ENCODE results near the gene ADM2.
"Not testable (repeated sequence)": the region's sequence is repeated elsewhere in the genome, so short reads cannot be mapped to it uniquely, and the experiment has no call there.

ADM2 gene, protein sequence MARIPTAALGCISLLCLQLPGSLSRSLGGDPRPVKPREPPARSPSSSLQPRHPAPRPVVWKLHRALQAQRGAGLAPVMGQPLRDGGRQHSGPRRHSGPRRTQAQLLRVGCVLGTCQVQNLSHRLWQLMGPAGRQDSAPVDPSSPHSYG

DNA sequence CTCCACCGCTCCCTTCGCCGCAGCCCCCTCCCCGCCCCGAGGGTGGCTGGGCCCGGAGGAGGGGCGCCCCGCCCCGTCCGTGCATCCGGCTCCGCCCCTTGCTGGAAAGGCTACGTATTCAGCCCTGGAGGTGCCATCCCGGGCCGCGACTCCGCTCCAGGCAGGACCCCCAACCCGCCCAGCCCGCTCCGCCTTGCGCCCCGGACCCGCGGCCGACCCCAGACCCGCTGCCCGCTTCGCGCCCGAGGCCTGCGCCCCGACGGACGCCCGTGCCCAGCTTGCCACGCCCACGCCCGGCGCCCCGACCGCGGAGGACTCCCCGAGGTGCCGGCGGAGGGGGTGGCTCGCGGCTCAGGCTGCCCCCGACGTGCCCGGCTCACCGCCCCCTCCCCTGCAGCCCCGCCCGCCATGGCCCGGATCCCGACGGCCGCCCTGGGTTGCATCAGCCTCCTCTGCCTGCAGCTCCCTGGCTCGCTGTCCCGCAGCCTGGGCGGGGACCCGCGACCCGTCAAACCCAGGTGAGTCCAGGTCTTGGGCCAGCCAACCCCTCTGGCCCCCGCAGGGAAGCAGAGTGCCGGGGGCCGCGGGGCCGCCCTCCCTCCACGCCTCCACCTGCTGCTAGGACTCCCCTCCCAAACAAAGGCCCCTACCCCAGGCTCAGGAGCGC, at the start of gene ADM2:
TSS of gene ADM2 (plus strand) at position 104 of the 667 bp plus-strand sequence. CDS start at position 409, 305 bp downstream.
- peak; percentile 54 for DNase-seq

DNA sequence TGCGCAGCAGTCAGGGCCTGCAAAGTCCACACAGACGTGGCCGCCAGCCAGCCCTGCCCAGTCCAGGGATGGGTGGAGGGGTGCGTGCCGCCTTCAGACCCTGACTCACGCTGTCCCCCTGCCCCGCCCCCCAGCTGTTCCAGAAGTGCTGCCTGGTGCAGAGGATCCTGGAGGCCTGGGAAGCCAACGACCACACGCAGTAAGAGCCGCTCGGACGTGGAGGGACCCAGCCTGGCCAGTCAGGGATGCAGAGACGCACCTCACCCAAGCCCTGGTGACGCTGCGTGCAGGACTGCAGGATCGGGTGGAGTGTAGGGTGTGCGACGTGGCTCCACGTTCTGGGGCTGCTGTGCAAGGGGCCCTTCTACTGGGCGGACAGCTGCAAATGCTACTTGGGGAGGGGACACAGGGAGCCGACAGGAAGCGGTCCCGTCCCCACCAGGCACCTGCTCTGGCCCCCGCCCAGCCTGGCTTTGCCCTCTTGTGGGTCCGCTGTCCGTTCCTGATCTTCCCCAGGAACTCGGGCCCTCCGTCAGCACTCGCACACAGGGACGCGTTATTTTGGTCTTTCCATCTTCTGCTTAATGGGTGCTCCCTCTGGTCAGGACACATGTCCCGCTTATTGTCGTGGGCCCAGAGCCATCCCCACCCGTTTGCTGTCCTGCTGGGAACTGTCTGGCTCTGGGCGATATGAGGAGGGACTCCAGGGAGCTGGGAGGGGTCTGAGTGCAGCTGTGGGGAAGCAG, 49.0 kb upstream of the ADM2 start:
- no peak for DNase-seq

DNA sequence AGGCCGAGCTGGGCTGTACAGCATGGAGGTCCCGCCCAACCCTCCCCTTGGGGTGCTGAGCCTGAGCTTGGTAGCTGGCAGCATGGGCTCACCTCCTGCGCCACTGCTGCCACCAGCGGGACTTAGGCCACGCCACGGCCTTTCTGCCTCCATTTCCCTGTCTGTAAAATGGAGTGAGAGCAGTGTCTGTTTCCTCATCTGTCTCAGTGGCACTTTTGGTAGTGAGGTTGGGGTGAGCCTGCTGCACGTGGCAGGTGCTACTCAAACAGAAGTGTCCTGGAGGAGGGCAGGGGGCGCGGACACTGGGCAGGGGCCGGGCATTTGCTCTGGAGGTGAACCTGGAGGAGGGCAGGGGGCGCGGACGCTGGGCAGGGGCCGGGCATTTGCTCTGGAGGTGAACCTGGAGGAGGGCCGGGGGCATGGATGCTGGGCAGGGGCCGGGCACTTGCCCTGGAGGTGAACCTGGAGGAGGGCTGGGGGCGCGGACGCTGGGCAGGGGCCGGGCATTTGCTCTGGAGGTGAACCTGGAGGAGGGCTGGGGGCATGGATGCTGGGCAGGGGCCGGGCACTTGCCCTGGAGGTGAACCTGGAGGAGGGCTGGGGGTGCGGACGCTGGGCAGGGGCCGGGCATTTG, 48.3 kb upstream of the ADM2 start:
- DNase-seq: not testable (repeated sequence)

DNA sequence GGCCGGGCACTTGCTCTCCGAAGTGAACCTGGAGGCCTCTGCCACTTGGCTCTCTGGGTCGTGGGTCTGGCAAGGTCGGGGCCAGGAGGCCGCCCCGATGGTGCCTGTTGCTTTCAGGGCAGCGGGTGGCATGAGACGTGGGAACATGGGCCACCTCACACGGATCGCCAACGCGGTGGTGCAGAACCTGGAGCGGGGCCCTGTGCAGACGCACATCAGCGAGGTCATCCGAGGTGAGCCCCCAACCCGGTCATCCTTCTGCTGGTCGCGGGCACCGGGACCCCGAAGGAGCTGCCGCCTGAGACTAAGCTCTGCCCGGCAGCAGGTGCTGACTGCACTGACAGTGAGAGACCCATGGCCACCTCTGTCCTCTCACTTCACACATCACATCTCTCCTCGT, 46.5 kb upstream of the ADM2 start:
- no peak for DNase-seq

DNA sequence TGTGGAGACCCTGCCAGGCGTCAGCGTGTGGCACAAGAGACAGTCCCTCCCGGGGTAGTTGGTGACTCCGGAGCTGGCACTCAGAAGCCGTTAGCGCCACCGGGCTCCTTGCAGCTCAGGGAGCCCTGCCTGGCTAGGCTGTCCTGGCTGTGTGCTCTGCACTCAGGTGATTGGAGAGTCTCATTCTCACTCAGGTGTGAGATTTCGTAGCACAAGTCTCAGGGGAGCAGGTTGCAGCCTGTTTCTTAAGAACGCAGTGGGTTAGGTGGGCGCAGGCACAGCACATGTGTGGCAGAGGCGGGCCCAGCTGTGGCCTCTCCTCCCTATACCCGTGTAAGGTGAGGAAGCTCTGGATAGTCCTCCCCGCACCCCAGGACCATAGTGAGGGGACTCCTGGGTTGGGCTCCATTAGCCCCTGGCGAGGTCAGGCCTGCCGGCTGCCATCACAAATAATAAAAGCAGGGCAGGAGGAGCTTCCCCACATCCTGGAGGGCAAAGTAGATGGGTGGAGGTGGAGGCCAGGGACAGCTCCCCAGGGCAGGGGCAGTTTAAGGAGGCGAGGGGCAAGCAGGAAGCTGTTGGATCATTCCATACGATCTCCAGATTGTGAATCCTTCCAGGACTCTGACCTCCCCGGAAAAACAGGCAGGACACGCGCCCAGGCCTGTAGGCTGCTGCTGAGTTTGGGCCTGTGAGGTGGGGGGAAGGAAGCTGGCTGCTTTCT, 45.9 kb upstream of the ADM2 start:
- DNase-seq: no peak

DNA sequence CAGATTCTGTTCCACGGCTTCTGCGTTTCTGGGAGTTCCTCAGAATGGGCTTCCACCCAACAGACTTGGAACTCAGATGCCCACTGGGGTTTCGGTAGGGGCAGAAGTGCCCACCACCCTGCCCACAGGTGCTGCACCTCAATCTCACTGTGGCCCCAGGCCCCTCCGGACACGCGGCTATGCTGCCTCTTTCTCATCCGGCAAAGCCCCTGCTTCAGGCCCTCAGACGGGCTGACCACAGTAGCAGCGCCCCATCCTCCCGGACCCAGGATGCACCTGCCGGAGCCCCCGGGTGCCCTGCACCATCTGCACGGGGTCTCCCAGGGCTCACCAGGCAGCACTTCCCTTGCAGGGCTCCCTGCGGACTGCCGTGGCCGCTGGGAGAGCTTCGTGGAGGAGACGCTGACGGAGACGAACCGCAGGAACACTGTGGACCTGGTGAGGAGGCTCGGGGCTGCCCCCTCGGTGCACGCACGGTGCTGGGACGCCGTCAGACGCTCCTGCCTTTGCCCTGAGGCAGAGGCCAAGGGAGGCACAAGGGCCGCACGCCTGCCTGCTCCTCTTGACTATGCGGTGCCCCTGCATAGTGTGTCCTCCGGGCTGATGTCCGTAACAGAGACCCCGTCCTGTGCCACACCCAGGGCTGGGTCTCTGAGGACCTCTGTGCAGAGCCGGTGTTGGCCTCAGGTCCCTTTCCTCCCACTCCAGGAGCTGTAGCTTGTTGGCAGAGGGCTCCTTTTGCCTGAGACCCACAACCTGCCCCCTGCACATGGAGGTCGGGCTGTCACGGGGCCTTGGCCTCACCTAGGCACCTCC, 45.1 kb upstream of the ADM2 start:
- no peak for DNase-seq

DNA sequence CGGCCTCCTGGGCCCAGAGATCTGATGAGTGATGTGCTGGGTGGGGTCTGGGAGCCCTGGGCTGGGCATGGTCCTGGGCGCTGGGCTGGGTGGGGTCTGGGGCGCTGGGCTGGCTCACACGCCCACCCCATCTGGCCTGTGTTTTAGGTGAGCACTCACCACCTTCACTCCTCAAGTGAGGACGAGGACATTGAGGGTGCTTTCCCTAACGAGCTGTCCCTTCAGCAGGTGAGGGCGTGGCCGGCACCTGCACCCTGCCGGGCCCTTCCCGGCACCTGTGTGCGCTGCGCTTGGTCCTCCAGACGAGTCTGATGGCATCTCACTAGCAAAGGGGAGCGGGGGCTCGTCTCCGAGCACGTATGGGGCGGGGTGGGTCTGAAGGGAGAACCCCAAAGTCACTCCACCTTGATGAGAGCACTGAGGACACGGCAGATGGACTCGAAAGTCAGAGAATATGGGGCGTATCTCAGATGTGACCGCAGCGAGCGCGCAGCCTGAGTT, 44.5 kb upstream of the ADM2 start:
- DNase-seq: no peak

DNA sequence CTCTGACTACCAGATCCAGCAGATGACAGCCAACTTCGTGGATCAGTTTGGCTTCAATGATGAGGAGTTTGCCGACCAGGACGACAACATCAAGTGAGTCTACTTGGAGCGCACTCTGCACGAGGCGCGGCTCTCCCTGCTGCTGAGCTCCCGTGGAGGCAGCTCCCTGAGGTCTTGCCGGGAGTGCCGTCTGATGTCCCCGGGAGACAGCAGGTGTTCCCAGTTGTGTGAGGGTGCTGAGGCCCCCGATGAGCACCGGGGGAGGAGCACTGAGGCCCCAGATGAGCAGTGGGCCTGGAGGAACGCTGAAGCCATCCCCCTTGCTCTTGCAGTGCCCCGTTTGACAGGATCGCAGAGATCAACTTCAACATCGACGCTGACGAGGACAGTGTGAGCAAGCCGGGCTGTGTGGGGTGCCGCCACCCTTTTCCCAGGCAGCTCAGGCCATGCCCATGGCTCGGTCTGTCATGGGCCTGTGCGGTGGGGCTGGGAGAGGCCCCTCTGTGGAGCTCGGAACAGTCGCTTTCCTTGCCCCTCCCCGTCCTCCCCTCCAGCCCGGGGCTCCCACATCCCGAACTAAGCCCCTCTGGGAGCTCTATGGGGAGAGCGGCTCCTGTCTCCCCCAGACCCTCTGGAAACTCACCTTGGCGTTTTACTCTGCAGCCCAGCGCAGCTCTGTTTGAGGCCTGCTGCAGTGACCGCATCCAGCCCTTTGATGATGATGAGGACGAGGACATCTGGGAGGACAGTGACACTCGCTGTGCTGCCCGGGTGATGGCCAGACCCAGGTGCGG, 43.6 kb upstream of the ADM2 start:
- DNase-seq: no peak

DNA sequence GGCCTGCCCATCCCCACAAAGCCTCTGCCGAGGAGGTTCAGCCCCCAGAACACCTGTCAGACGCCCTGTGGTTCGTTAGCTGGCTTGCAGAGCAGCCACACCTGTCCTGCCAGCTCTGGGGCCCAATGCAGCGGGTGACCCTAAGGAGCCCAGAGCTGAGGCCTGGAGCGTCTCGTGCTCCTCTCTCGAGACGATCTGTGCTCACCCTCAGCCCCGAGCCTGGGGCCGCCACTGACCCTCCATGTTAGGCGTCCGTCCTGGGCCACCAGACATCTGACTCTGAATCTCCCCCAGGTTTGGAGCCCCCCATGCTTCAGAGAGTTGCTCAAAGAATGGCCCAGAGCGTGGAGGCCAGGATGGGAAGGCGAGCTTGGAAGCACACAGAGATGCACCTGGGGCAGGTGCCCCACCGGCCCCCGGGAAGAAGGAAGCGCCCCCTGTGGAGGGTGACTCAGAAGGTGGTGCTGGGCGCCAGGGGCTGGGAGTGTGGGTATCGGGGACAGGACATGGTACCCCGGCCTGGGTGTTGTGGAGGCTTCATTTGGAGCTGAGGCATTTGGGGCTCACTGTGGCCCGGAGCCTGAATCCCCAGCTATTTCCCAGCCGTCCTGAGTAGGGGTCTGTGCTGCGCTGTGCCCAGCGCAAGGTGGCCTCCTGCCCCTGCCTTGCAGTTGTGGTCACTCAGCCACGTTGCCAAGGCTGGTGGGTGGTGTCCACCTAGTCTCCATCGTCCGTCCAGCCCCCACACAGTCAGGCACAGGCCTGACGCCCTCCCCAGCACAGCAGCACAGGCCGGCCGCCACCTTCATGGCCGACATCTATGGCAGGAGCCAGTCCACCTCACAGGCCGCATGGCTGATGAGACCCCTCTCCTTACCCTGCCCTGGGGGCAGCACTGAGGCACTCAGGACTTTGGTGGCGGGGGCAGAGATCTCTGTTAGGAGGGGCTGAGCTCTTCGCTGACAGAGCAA, 42.8 kb upstream of the ADM2 start:
- DNase-seq: no peak

DNA sequence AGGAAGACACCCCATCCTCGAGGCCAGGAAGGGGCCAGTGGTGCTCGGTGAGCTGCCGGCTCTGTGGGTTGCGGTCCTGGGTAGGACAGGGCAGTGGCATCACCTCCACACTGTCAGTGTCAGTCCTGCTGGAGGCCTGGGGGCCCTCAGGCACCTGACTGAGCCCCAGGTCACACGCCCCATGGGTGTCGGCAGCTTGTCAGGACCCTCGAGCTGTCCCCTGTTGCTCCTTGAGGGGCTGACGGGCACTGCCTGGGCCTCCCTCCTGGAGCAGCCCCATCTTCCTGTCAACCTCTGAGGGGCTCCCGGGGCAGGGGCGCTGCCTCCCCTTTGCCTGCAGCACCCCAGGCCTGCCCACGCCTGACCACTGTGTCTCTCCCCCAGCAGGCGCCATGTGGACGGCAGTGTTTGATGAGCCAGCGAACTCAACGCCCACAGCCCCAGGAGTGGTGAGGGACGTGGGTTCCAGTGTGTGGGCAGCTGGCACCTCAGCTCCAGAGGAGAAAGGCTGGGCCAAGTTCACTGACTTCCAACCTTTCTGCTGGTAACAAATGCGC, 42.0 kb upstream of the ADM2 start:
- no peak for DNase-seq

DNA sequence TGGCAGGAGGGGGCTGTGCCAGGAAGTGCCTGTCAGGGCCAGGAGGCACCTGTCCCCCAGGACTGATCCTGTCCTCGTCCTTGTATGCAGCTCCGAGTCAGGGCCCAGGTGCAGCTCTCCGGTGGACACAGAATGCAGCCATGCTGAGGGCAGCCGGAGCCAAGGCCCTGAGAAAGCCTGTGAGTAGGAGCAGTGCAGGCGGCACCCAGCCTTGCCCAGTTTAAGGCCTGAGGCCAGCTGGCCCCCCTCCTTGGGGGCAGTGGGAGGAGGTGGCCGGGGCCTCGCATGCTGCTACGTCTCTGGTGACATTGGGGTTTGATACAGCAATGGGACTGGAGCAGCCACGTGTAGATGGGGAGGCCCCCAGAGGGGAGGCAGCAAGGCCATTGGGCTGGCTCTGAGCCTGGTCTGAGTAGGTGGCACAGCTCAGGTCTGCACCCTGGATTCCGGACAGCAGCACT, 41.4 kb upstream of the ADM2 start:
- no peak for DNase-seq

DNA sequence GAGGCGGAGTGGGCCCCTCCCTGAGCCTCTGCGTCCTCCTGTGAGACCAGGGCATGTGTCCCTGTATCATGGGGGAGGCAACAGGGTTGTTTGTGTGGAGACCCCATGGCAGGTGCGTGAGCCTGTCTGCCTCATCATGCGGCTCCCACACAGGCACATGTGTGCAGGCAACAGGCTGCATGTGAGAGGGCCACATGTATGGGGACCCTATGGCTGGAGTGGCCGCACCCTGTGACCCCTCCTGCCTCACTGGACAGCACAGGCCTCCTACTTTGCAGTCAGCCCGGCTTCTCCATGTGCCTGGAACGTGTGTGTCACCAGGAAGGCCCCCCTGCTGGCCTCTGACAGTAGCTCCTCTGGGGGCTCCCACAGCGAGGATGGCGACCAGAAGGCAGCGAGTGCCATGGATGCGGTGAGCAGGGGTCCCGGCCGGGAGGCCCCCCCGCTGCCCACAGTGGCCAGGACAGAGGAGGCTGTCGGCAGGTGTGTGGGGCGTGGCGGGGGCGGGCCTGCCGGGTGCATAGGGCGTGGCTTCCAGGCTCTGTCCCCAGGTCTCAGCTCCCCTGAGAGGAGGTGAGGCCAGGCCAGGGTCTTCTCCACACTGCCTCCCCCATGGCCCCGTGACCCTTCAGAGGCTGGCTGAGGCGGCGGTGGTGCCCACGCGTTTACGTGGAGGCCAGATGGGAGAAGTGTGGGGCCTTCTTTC, 40.6 kb upstream of the ADM2 start:
- no peak for DNase-seq

DNA sequence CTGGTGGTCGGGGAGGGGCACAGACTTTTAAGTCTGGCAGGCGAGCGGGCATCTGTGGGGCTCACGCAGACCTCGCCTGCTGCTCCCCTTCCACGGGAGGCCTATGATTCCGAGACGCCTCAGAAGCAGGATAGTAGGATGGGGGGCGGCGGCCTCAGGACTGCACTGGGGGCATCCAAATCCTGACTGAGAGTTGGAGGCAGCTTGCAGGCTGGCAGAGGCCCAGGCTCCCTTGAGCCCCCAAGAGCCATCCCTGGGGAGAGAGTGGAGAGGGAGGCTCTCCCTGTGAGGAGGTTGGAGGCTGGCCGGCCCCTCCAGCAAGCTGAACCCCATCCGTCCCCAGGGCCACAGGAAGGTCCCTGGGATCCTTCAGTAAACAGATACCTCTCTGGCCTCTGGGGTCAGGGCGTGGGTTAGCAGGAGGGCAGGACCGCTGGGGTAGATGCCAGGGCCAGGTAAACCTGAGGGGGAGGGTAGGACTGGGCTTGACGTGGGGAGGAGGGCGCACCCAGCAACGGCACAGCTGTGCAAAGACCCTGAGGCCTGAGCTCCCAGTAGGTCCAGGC, 39.8 kb upstream of the ADM2 start:
- no peak for DNase-seq

DNA sequence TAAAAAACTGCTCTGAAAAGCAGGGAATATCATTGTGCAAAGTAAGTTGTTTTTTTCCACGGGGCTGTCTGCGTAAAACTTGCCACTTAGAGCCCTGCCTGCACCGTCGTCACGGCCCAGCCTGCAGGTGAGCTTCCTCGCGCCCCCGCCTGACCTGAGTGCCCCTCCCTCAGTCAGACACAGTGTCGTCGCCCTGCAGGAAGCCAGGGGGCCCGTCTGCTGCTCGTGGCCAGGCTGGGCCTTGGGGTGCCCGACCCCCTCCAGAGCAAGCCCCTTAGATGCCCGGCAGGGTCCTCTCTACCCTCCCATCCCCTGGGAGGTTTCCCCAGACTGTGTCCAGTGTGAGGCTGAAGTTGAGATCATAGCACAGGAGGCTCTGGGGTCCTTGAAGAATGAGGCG, 38.1 kb upstream of the ADM2 start:
- no peak for DNase-seq

DNA sequence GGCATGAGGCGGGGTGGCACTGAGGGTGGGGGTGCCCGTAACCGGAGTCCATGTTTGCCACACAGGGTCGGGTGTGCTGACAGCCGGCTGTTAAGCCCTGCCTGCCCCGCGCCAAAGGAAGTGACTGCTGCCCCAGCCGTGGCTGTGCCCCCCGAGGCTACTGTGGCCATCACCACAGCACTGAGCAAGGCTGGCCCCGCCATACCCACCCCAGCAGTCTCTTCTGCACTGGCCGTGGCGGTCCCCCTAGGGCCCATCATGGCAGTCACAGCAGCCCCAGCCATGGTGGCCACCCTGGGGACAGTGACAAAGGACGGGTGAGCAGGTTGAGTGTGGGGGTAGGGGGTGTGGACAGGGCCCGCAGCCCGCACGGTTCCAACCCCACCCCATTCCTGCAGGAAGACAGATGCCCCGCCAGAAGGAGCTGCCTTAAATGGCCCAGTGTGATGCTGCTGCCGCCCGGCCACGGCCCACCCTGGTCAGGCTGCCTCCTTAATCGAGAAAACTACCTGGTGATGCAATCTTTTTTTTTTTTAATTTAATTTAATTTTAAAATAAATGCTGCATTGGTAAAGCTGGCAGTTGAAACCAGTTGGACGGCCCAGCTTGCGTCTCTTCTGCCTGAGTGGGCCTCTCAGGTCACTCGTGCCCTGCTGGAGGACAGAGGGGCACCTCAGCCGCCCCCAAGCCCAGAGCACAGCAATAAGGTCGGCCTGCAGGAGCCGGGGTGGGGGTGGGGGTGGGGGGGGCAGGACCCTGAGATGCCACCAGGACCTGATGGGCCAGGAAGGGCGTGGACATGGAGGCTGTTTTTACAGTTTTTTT, 37.3 kb upstream of the ADM2 start:
- DNase-seq: no peak

DNA sequence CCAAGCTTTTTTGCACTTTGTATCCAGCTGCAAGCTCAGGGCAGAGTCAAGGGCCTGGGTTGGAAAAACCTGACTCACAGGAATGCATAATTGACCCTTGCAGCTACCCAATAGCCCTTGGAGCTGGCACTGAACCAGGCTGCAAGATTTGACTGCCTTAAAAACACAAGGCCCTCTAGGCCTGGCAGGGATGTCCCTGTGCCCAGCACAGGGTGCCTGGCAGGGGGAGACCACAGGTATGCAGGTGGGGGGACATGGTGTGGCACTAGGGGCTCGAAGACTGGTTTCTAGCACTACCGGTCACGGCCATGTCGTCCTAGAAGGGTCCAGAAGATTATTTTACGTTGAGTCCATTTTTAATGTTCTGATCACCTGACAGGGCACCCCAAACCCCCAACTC, 36.7 kb upstream of the ADM2 start:
- DNase-seq: no peak

DNA sequence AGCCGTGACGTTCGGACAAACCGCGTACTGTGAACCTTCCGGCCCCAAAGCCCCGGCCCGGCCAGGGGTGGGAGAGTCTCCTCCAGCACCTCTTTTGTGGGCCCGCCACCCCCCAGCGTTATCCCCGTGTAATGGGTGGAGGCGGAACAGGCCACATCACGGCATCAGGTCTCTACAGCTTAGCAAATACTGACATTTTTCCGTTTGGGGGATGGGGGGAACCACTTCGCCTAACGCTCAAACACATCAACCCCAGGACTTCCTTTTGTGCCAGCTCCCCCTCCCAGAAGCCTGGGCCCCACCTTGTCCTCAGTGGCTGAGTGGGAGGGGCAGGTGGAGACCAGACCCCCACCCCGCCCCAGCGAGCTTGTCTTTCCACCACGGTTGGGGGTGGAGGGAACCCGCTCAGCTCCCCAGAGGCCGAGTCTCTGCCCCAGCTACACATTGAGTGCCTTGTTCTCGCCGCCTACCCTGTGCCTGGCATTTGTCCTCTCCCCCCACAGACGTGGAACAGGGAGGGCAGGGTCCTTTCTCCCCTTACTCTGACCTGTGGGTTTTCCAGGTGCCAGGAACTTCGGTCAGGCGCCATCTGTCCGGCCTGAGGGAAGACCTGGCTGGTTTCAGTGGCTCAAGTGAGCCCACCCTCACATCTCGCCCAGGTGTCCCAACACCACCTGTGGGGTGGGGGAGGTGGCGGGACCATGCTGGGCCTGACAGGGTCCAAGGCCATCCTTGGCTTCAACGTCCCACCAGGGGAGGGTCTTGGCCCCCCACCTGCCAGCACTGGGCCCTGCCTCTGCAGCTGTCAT, 36.1 kb upstream of the ADM2 start:
- no peak for DNase-seq

All from stimulated activated CD4-positive, alpha-beta T cell treated with anti-CD3 and anti-CD28 coated beads, Interleukin-1b, Interleukin-23, amount 100 ng/mL, for 48 hours (primary cell).